T follicular helper cell (primary cell): ENCODE measurements around the gene CDR2L.
"Not testable (repeated sequence)": the region's sequence is repeated elsewhere in the genome, so short reads cannot be mapped to it uniquely, and the experiment has no call there.

Experiments used
- DNase-seq: peaks from one replicate; pipeline ENCODE4 v3.0.0-alpha.2; 2020; ENCODE audit warnings: low read depth

CDR2L gene

DNA sequence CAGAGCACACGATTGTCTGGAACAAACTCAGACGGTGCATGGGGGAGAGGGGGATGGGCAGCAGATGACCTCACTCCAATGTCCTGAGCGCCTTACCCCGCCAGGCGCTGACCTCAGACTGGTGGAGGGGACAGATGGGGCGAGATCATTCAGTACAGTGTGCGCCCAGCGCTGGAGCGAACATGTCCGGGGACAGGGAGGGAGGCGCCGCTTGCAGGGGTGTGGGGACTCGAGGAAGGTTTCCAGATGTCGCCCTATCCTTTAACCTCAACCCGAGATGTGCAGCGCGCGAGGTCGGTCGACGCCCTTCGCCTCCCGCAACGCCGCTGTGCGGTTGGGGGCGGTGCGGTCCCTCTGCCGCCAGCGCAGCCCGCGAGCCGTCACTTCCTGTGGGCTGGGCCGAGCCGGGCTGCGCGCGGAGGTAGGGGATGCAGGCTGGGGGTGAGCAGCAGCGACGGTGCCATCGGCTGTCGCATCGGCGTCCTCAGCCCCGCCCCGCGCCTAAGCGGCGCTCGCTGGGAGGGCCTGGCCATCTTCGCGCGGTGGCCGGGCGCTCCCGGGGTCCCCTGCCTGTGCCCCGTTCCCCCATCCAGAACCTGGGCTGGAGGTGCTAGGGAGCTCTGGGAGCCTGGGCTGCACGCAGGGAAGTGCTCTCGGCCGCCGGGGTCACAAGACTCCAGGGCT lies 5.3 kb upstream of the CDR2L start:
- peak; percentile 77 for DNase-seq

DNA sequence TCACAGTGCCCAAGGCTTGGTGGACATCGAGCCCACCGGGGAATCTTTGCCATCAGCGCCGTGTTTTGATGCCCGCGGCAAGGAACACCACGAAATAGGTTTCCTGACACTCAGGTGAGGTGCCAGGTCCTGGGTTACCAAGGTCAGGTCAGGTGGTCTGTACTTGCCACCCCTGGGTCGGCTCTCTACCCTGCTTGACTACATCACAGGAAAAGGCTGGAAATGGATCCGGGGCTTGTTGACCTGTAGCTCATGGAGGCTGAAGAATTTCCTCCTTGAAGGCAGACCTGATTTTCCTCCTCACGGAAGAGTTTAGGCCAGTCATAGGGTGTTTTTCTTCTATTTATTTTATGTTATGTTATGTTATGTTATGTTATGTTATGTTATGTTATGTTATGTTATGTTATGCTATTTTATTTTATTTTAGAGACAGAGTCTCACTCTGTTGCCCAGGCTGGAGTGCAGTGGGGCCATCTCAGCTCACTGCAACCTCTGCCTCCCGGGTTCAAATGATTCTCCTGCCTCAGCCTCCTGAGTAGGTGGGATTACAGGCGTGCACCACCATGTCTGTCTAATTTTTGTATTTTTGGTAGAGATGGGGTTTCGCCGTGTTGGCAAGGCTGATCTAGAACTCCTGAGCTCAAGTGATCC lies 4.6 kb upstream of the CDR2L start:
- not testable (repeated sequence) for DNase-seq

DNA sequence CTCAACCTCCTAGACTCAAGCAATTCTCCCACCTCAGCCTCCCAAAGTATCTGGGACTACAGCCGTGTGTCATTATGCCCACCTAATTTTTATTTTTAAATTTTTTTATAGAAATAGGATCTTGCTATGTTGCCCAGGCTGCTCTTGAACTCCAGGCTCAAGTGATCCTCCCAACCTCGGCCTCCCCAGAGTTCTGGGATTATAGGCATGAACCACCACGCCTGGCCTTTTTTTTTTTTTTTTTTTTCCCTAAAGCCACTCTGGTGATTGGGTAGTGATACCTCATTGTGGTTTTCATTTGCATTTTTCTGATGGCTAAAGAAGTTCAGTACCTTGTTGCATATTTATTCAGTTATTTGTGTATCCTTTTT lies 1.2 kb upstream of the CDR2L start:
- DNase-seq: no peak

DNA sequence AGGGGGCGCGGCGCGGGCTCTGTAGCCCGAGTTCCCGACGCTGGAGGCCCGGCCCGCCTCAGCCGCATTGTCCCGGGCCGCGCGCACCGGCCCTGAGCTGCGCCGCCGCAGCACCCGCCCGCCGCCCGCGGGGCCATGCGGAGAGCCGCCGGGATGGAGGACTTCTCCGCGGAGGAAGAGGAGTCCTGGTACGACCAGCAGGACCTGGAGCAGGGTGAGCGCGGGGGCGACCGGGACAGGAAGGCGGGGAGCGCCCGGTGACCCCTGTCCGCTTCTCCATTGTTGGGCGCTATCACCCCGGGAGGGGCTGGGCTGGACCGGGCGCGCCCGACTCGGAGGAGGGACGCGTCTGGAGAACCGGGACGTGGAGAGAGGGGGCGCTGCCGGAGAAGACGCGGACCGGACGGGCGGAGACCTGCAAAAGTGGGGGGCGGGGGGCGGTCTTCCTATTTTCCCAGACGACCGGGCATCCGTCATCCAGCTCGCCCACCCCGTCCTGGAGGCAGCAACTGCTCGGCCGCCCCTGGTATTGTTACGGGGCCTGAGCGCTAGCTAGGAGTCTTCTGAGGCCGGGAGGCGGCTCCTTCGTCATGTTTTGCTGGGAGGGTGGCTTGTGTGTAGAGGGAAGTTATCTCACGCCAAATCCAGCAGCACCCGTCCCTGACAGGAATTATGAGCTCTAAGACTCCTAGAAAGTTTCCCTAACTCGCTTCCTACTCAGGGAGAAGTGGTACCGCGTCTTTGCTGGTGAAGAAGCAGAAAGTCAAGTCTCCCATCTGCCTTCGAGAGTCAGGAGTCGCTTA lies 678 bp downstream of the CDR2L start:
- no peak for DNase-seq

DNA sequence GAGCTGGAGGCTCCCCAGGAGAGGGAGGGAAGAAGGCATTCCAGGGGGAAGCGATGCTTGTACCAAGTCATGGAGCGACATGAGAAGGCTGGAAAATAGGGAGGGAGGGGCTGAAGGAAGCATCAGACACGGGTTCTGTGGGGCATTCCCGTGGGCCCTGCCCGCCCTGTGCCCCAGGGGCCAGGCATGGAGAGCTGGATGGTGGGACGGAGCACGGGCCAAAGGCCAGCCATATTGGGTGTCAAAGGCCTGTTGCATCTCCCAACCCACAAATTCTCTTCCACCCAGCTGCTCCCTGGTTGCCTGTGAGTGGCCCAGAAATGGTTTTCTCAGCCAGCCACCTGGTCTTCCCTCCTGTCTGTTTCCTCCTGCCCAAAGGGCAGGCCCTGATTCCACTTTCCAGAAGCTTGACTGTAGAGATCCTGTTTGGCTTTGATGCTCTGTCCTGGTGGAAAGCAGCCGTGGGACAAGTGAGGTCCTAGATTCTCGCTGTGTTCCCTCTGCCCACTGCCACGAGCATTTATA lies 3.2 kb downstream of the CDR2L start:
- no peak for DNase-seq

DNA sequence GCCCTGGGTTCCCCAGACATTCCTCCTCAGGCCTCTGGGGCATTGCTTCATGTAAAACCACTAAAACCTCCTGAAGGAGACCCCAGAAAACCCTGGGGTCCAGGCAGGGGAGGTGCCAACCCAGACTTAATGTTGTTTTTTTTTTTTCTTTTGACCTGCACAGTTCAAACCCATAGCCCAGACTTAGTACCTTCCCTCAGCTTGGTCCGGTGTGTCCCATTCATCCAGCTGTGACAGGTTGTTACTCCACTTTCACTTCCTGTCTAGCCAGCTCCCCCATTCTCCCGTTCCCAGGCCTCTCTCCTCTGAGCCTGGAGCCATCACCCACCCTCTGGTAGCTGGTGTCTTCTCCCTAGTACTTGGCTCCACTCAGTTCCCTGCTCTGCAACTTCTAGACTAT lies 4.8 kb downstream of the CDR2L start:
- no peak for DNase-seq

DNA sequence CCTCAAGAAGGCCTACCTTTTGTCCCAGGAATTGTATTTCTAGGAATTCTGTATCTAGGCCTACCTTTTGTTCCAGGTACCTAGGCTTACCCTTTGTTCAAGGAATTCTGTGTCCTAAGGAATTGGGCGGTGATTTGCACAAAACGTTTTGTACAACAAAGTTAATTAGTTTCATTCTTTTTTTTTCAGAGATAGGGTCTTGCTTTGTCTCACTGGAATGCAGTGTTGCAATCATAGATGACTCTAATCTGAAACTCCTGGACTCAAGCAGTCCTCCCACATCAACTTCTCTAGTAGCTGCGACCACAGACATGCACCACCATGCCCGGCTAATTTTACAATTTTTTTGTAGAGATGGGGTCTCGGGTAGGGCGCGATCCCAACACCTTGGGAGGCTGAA lies 7.0 kb downstream of the CDR2L start:
- DNase-seq: no peak

DNA sequence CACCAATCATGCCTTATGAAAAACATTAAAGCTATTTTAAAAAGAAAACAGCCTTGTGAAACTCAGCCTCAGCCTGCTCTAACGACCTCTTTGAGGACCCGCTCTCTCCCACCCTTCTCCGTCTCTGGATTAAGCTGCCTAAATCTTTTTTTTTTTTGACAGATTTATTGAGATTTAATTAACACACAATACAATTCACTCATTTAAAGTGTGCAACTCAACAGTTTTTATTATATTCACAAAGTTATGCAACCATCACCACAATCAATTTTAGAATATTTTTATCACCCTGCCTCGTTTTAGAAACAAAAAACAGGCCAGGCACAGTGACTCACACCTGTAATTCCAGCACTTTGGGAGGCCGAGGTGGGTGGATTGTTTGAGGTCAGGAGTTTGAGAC lies 8.4 kb downstream of the CDR2L start:
- no peak for DNase-seq

DNA sequence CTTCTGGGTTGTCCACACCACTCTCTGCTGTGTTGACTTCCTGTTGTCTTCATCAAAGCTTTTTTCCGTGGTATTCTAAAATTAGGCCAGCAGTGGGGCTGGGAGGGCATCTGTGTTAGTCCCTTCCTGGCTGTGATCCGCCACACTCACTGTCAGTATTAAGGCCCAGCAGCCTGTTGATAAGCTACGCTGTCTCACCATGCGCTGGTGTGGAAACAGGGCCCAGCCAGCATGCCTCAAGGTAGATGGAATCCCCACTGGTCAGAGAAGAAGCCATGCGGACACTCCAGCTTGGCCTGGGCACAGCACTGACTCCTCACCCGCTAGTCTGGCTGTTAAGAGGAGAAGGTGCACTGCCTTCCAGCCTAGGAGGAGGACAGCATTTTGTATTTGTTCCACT lies 11.4 kb downstream of the CDR2L start:
- no peak for DNase-seq

DNA sequence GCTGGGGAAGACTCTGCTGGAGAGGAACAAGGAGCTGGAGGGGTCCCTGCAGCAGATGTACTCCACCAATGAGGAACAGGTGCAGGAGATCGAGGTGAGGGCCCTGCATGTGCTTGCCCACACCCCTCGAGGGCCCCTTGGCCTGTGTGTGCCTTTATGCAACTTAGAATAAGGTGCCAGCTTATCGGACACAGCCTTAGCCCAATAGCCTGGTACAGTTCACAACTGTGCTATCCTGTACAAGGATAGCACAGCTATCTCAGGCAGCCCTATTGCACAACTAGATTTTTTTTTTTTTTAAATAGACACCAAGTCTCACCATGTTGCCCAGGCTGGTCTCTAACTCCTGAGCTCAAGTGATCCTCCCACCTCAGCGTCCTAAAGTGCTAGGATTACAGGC lies 12.1 kb downstream of the CDR2L start:
- no peak for DNase-seq

DNA sequence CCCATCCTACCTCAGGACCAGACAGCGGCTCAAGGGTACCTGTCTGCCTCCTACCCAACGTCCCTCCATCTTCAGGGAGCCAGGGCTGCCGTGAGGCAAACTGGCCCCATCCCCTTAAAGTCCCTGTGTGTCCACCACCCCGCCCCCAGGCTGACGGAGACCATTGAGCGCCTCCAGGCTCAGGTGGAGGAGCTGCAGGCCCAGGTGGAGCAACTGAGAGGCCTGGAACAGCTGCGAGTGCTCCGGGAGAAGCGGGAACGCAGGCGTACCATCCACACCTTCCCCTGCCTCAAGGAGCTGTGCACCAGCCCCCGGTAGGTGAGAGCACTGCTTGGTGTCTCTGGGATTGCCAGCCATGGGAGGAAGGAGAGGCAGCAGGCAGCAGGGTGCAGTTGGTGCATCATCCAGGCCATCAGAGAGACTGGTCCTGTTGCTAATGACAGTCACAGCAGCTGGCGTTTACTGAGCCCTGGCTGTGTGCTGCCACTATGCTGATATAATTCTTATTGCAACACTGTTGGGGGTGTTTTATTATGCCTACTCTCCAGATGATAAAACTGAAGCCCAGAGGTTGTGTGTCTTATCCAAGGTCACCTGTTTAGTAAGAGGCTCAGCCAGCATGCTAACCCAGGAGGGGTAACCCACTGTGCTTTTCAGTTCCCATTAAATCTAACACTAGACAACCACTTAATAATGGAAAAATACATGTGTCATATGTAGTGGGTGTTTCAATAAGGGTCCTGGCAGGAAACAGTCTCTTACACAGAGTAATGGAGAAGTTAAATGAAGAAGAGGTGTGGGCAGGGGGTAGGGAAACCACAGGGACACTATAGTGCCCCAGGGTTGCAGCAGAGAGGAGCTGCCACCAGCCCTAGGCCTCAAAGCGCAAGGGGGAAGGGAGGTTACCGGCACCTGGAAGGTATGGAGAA lies 14.7 kb downstream of the CDR2L start:
- no peak for DNase-seq

DNA sequence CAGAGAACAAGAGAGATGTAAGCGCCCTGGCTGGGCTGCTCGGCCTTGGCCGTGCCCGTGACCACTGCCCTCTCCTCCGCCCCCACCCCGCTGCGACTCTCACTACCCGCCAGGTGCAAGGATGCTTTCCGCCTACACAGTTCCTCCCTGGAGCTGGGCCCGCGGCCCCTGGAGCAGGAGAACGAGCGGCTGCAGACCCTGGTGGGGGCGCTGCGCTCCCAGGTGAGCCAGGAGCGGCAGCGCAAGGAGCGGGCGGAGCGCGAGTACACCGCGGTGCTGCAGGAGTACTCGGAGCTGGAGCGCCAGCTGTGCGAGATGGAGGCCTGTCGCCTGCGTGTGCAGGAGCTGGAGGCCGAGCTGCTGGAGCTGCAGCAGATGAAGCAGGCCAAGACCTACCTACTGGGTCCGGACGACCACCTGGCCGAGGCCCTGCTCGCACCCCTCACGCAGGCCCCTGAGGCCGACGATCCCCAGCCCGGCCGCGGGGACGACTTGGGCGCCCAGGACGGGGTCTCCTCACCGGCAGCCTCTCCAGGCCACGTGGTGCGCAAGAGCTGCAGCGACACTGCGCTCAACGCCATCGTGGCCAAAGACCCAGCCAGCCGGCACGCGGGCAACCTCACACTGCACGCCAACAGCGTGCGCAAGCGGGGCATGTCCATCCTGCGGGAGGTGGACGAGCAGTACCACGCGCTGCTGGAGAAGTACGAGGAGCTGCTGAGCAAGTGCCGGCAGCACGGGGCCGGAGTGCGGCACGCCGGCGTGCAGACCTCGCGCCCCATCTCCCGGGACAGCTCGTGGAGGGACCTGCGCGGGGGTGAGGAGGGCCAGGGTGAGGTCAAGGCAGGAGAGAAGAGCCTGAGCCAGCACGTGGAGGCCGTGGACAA lies 15.9 kb downstream of the CDR2L start:
- no peak for DNase-seq

DNA sequence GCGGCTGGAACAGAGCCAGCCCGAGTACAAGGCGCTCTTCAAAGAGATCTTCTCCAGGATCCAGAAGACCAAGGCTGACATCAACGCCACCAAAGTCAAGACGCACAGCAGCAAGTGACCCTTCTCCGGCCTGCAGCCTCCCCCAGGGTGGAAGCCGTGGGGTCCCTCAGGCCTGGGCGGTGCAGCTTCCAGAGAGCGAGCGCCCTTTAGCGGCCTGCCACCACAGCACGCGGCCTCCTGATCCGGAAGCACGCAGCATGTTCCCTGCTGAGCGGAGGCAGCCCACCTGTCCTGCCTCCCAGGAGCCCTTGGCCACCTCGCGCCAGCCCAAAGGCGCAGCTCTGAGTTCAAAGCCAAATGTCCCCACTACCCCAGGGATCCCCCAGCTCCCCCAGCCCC lies 16.5 kb downstream of the CDR2L start:
- no peak for DNase-seq

DNA sequence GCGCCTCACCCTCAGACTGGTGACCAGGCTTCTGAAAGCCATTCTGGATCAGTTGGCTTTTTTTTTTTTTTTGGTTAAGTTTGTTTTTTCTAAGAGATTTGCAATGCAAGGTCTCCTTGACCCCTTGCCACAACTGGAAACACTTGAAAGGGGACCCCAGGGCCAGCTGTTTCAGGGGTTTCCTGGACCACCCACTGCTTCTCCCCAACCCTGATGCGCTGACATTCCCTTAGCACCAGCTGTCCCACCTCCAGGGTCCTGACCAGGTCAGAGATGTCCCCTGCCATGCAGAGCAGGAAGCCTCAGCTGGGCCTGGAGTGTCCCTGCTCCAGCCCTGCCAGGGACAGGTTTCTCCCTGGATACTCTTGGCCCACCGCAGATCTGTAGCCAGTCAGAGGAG lies 16.9 kb downstream of the CDR2L start:
- DNase-seq: no peak

DNA sequence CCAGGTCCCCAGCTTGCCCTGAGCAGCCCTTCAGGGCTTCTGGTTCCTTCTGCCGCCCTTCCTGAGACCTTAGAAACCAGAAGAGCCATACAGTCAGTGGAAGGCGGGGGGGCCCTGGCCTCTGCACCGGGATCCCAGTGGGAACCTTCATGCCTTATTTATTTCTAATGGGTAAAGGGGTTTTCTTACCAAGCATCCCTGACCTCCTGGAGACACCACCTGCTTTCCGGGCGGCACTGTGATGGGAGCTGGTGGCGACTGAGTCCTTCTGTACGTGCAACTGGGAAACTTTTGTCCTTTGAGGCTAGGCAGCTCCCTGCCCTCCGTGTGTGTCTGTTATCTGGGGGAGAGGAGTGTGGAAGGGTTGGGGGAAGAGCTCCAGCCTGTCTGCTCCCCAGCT lies 17.9 kb downstream of the CDR2L start:
- no peak for DNase-seq

DNA sequence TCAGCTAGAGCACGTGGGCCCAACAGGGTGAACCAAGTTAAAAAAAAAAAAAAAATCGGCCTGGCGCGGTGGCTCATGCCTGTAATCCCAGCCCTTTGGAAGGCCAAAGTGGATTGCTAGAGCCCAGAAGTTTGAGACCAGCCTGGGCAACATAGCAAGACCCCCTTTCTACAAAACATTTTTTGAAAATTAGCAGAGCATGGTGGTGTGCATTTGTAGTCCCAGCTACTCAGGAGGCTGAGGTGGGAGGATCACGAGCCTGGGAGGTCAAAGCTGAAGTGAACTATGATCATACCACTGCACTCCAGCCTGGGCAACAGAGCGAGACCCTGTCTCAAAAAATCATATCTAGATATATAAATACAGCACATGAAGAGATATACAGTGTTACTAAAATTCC lies 18.7 kb downstream of the CDR2L start:
- DNase-seq: not testable (repeated sequence)

DNA sequence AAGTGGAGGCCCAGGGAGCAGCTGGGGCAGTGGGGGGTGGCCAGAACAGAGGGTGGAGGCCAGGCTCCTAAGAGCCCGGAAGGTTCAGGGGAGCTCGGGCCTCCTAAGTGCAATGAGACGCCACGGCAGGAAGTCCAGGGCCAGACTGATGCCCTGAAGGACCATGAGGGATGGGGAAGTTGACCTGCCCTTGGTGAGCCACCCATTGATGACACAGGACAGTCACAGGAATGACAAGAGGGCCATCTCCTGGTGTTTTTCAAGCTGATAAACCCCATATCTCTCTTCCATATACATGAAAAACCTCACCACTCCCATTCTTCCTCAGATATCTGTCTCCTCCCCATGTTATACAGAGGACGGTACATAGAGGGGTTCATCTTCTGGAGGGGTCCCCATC lies 19.2 kb downstream of the CDR2L start:
- DNase-seq: no peak

DNA sequence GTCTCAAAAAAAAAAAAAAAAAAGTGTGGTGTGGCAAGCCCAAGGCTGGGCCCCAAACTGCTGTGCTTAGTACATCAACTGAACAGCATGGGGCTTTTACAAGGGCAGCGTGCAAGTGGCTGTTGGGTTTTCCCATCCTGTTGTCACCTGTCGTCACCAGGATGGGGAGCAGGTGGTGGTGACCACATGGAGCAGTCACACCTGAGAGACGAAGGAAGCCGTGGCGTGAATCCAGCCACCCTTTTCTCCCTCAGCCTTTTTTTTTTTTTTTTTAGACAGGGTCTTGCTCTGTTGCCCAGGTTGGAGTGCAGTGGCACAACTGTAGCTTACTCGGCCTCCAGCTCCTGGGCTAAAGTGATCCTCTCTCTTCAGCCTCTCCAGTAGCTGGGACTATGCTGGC lies 20.9 kb downstream of the CDR2L start:
- DNase-seq: no peak

DNA sequence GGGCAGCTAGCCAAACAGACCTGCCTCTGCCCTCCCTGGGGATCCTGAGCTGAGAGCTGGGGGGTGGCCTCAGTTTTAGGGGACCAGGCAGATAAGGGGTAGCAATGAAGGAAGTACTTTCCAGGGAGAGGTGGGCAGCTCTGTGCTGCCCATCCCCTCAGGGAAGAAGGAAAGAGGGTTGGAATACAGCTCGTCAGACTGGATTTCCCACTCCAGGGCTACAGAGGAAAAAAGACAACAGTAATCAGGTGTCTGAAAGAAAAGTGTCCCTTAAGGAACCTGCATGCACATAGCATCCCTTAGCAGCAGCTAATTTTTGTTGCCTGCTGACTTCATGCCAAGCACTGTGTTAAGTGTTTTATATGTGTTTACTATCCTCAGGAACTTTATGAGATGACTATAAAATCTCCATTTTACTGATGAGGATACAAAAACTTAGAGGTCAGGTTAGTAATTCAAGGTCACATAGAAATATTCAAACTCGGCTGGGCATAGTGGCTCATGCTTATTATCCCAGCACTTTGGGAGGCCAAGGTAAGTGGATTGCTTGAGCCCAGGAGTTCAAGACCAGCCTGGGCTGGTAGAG lies 21.8 kb downstream of the CDR2L start:
- no peak for DNase-seq

DNA sequence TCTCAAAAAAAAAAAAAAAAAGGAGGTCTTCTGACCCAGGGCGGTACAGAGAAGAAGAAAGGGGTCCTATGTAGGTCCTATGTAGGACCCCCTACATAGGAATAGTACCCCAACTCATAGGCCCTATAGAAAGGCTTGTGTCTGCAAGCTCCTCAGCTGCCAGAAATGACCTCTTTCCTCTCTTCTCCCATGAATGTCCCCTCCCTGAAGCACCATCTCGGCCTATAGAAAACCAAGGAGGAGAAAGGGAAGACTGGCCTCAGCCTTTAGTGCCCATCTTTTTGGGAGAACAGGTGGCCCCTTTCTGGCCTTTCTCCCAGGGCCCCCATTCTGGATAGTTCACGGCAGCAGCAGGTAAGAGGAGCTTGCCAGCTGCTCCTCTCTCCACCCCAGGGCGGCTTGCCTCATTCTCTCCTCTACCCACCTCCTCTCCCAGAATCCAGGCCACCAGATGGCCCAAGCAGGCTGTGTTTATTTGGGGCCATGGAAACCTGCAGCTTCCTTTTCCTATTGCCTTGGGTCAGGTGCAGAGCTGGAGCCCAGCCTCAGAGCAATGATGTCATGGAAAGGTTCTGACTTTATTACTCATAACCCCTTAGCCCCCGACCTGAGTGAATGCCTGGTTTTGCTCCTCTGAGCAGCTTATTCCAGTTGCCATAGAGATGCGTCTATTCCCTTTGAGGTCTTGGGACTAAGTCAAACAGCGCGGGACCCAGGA lies 23.4 kb downstream of the CDR2L start:
- no peak for DNase-seq
